H1 (cell line): ENCODE measurements around the gene KATNA1. TPM values are rescaled to one million over a fixed set of nuclear protein-coding genes. Genes with fewer than 3 reads are reported as not detected.

Experiments used
- CTCF ChIP-seq, 3 experiments: IDR thresholded peaks; 1 replicate in 2 of 3; 2 replicates in 1 of 3; pipeline versions ENCODE4 v1.5.1 to v1.6.1; 2011; ENCODE audit warnings: low read length in 3 of 3, mild to moderate bottlenecking in 3 of 3, inconsistent platforms in 2 of 3, low read depth in 1 of 3, moderate library complexity in 1 of 3; ENCODE audit not compliant: insufficient read depth in 1 of 3; ENCODE audit errors: control extremely low read depth in 1 of 3
- polyA plus RNA-seq, 7 experiments: library from polyadenylated mRNA; depleted of rRNA in 3 of 7; stranded (reverse) in 5 of 7; unstranded in 2 of 7; fragments of >200 nt in 5 of 7; fragments of 200-250 nt in 2 of 7; gene quantifications; 1 replicate in 5 of 7; 2 replicates in 1 of 7; 4 replicates in 1 of 7; pipeline versions ENCODE4 v1.2.1 to v1.2.3, GENCODE V29; 2011 to 2013; ENCODE audit warnings: missing spikeins in 2 of 7, mixed read lengths in 2 of 7
- total RNA-seq: library from RNA; stranded (reverse); fragmentation: NEBNext Ultra II Directional; extraction: Animal tissue kit (Norgen Biotek cat#: 25700); gene quantifications from 2 replicates; pipeline ENCODE4 v1.2.1, GENCODE V29; 2021

The KATNA1 gene
- total and polyA plus RNA-seq, 2 of the 8 experiments (the other 6 are each of a cell fraction or from before 2014, with no cell fraction given): 7.6 to 20.3 TPM

DNA sequence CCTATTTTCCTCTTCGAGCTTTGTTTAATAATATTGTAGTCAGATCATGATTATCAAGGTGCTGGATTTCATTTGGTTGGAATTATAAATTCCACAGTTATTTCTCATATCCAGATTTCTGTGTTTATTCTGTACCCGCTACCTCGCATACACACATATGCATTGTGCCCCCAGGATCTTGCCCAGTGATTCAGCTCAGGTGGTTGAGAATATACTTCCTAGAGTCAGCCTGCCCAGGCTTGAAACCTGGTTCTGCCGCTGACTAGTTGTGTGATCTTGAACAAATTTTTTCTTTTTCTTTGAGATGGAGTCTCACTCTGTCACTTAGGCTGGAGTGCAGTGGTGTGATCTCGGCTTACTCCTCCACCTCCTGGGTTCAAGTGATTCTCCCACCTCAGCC lies 67.6 kb downstream of the KATNA1 start (continued):
- no peak for TF ChIP-seq CTCF (IDR thresholded peaks at IDR 0.05; ENCODE audit: control extremely low read depth in 1 of 3, insufficient read depth in 1 of 3, low read depth in 1 of 3, low read length in 3 of 3)
